GM21717 (cell line): ENCODE measurements around the gene MAML3.

Source experiments
- ATAC-seq: cut with Tn5 transposase; IDR thresholded peaks from one replicate; pipeline ENCODE4 v1.9.1; 2021; ENCODE audit warnings: mild to moderate bottlenecking, moderate library complexity; ENCODE audit not compliant: unreplicated experiment

Gene MAML3

GRCh38 chr4:139907001-139907809 lies 246.8 kb downstream of the MAML3 start:
- no peak for ATAC-seq

- no peak for ATAC-seq
Observed at GRCh38 chr4:139905489-139905888, 248.5 kb downstream of the MAML3 start.

DNA sequence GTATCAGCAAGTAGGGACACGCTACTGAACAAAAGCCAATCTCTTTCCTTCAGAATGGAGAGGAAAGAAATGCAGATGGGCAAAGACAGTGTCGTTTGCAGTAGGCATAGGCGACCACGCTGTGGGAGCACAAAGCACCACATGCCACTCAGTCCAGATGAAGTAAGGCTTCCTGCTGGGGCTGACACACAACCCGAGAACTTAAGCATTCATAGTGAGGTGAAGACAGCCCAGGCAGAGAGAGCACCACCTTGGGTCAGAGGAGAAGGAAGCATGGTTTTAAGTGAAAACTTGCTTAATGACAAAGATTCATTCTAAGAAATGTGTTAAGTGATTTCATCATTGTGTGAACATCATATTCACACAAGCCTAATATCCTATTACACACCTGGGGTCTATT lies 249.6 kb downstream of the MAML3 start:
- no peak for ATAC-seq

DNA sequence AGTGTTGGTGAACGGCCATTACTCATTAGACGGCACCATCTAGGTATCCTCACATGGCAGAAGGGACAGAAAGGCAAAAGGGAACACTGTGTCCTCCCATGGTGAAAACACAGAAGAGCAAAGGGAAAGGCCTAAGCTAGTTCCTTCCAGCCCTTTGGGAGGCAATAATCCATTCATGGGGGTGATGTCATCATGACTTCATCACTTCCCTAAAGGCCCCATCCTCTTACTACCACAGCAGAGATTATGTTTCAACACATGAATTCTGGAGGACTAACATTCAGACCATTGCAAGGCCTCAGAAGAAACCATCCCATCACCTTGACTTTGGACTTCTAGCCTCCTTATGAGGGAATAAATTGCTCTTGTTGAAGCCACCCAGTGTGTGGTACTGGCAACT lies 250.1 kb downstream of the MAML3 start:
- ATAC-seq = no peak

DNA sequence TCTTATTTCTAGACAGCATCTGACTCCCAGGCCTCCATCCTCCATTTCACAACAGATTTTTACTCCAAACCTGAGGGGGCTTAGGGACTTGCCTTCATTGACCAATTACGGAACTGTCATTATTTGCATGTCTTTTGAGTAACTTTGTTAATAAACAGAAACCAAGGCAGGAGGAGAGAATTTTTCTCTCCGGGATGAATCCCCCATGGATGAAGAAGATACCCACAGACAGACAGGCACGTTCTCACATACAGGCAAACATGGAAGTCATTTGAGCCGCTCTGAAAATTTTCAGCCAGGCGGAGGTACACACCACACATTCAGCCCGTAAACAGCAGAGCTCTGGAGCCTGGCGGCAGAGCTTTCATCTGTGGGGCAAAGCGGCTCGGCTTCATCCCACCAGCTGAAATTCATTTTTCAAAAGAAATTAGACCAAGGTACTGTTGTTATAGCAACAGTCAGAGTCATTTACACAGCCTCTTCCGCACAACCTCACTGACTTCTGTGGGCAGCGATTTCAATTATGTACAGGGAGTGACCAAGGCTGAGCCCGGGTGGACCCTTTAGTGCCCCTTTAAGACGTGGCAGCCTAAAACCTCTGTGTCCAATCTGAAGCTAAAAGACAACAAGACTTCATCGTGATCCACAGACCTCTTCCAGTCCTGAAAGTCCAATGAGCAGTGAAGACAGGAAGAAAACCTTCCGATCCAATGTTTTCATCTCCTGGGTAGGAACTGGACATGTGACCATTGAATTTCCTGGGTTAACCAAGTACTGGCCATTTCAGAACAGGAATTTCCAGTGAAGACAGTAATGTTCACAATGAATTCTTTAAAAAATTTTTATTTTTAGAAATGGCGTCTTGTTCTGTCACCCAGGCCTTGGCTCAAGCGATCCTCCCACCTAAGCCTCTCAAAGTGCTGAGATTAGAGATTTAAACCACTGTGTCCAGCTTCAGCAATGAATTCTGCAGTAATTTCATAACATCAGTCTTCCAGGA lies 251.4 kb downstream of the MAML3 start:
- no peak for ATAC-seq

GRCh38 chr4:139901531-139902320 lies 252.3 kb downstream of the MAML3 start:
- ATAC-seq = no peak

DNA sequence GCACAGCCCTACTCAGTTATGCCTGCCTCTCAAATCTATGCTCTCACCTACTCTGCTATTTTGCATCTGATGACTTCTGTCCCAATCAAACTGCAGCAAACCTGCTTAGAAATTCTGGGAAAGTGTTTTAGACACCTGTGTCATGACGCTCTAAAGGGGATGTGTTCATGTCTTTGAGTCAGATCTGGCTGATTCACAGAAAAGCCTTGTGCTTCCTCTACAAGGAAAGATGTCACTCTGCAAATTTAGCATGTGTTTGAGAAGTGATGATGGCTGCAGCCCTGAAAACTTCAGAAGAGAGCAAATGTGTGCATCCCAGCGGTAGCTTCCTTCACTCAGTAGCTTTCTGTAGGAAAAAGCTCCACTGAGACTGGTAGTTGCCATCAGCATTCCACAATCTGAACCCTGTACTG lies 253.0 kb downstream of the MAML3 start:
- ATAC-seq = no peak

DNA sequence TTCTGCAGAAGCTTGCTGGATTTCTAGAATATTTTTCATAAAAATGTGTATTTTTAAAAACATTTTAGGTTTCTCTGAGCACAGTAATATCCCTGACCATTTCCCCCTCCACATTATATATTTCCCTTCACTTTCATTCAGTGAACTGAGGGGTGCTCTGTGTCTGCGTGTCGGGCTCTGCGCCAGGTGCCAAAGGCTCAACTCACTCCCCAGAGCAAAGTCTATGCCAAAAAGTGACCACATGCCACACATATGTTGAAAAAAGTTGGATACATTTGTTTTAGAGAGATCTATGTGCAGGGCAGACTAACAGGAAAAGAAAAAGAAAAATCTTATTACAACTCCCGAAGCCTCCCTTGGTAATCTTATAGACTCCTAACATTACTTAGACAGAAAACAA lies 254.6 kb downstream of the MAML3 start:
- no peak for ATAC-seq

DNA sequence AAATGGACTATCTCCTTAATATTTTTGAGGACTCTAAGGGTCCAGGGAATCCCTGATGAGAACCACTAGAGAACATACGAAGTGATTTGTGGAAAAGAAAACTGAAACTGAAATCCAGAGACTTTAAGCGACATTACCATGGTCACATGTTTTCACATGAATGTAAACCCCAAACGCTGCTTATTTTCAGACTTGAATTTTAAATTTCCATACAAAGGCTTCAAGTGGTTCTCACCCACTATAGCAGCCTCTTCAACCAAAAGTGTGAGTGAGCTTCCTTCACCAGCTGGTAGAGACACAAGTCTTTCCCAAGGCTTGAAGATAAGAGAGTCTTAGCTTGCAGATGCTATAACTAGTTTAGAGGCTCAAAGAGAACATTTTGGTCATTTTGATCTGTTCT lies 255.7 kb downstream of the MAML3 start:
- ATAC-seq = peak; percentile 54

- no peak for ATAC-seq
Observed at GRCh38 chr4:139896091-139896604, 257.8 kb downstream of the MAML3 start.

GRCh38 chr4:139893801-139894200 lies 260.2 kb downstream of the MAML3 start:
- ATAC-seq = no peak

- ATAC-seq = no peak
Observed at GRCh38 chr4:139892973-139893736, 260.8 kb downstream of the MAML3 start.

GRCh38 chr4:139890816-139891215 lies 263.2 kb downstream of the MAML3 start:
- ATAC-seq = no peak

DNA sequence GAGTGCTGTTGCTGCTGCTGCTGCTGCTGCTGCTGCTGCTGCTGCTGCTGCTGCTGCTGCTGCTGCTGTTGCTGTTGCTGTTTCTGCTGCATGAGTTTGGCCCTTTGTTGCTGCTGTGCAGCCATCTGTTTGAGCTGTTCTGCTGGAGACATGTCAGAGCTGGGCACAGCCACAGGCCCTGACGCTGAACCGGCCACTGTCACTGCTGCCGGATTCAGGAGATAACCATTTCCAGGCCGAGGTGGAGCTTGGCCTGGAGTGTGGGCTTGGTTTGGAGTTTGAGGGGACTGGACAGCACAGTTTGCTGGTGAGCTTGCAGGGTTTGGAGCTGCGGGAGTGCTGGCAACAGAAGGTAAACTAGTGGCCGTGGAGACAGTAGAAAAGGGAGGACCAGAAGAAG lies 264.1 kb downstream of the MAML3 start:
- no peak for ATAC-seq

DNA sequence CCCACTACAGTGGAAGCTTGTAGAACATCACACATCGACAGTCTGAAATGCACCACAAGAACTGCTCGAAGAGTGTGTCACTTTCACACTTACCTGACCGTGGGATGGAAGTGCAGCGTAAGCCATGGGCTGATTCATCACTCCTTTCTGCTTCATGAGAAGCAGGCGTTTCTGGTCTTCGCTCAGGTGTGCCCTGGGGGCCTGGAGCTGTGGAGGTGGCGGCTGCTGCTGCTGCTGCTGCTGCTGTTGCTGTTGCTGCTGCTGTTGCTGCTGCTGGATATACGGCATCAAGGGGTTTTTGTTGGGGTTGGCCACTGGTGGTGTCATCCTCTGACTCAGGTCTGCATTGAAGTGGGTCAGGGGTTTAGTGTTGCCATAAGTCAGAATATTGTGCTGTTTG lies 264.7 kb downstream of the MAML3 start:
- ATAC-seq = no peak

DNA sequence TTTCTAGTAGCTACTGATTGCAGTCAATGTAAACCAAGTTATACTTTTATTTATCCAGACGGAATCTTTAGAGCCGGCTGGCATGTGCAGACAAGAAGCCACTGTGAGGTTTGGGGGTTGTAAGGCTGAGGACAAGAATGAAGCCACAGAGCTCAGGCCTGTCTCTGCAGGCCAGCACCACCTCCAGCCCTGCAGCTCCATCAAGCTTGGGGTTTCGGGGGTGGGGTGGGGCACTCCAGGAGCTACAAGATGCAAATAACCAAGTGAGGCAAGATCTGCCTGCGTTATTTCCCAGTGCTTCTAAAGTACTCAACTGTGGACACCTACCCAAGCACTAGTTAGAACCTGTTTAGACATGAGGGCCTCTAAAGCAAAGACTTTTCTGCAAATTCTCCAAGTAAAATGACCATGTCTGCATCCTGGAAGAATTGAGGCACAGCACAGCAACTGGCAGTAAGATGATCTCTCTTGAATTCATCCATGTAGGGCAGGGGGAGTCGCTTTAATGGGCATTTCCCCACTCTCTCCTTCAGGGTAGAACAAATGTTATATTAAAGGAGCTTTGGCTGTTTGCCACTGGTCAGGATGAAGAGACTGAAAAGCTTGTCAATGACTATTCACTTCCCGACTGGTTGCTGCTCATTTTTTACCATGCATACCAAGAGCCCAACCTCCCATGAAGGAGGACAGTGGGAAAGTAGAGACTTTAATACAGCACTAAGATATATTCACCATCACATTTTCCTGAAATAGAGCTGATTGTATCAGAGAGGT lies 265.8 kb downstream of the MAML3 start:
- ATAC-seq = peak; percentile 71

DNA sequence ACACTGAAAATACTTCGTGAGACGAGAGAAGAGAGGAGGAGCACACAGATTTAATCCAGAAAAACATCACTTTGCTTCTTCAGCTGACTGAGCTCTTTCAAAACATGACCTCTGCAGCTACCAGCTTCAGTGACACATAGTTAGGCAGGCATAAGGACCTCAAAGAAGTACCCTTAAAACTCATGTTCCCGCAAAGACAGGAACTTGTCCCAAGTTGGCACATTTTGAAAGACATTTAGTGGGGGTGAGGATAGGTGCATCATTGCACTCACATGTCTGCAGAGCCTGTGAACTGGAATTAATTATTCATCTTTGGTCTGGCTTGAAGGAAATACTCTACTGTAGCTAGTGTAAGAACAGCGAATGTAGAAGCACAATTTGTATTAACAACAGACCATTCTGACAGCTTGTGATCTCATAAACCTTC lies 266.6 kb downstream of the MAML3 start:
- ATAC-seq = no peak

DNA sequence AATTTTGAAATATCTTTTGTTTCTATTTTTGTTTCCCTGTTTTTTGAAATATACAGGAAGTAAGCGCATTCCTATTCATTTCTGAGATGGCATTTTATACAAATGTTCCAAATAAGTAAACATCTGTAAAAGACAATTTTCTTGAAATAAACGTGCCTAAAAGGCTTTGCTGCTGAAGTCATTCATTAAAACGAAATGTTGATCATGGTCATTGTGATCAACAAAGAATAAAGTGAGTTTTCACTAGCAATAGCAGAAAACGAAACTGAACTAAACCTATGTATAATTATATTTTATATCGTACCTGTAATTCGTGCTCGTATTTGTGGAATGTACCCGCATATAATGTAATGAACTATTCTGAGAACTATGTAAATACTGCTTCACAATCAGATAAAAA lies 267.2 kb downstream of the MAML3 start:
- ATAC-seq = no peak

DNA sequence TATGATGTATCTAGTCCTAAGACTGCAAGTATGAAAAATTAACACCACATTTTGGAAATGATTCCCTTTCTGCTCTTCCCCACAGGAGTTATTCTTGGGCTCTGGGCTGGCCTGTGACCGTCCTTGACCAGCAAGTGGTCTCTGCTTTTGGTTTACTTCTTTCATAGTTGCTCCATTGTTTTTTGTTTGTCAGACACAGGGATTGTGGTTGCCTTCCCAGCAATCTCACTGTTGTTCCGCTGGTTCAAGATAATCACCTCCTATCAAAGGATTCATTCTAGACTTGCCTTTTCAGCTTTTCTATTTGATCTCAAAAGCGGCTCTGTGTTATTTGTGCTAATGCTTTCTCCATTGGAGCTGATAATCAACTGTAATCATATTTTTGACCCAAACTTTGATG lies 269.5 kb downstream of the MAML3 start:
- ATAC-seq = no peak
